Right lobe of liver (tissue), 4 donors: ENCODE data around the gene CD200R1L.

Source experiments
- CTCF ChIP-seq, 4 donors: fragments of 200-600 bp in 3 of 4; fragments of 450-650 bp in 1 of 4; IDR thresholded peaks; one replicate each; pipeline versions ENCODE4 v1.5.1 to v1.8.0; 2016 to 2022; ENCODE audit warnings: antibody characterized with exemption in 4 of 4, mild to moderate bottlenecking in 2 of 4
- POLR2A ChIP-seq: fragments of 450-650 bp; IDR thresholded peaks from one replicate; pipeline ENCODE4 v1.6.1; 2017; ENCODE audit warnings: antibody characterized with exemption, mild to moderate bottlenecking
- donor health status: DM: no; HTN: no; CAD: no.
- donor health status: DM: no; HTN: no; CAD: no.
- donor health status: DM: no; HTN: yes; CAD: no.

GRCh38 chr3:112811917-112812660 lies 34.6 kb downstream of the CD200R1L start:
- TF ChIP-seq CTCF (IDR thresholded peaks at IDR 0.05) = no peak
- no peak for TF ChIP-seq POLR2A
